ENCODE results near the gene CXCL3.

The CXCL3 gene

DNA sequence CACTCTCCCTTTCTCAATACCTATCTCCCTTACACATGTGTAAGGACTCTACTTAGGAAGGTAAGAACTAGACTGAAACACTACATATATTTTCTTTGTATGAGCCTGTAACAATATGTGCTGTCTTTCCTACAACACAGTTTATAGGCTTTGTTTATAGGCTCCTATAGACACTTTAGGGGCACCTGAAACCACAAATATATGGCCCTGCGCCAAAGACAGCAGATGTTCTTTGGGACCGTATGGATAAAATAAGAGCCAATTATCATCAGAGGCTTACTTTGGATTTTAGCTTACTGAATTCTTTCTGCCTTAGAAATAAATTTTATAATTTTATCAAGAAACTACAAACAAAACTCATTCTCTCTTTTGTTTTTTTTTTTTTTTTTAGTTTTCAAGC, 16.6 kb upstream of the CXCL3 start:
- no peak for DNase-seq

DNA sequence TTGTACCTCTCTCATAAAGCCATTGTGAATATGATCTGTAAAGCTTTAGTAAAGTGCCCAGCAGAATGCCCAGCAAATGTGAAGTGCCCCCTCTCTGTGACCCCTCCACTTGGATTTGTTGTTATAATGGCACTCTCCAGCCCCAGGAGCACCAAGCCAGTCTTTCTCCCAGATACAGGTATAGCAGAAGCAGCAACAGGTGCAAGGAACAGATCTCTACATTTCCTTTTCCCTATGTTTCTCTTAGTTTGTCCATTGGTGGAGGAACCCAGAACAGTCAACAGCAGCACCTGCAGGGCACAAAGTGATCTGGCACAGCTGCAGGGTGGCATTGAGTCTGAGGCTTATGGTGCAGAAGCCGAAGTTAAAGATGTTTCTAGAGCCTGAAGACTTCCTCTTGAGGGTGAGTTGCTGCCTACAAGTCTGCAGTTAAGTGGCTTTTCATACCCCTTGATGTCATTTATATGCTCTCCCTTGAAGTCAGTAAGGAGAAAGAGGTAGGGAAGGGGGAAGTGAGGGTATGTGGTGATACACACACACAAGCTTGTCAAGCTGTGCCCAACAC, 16.1 kb upstream of the CXCL3 start:
- DNase-seq = no peak

DNA sequence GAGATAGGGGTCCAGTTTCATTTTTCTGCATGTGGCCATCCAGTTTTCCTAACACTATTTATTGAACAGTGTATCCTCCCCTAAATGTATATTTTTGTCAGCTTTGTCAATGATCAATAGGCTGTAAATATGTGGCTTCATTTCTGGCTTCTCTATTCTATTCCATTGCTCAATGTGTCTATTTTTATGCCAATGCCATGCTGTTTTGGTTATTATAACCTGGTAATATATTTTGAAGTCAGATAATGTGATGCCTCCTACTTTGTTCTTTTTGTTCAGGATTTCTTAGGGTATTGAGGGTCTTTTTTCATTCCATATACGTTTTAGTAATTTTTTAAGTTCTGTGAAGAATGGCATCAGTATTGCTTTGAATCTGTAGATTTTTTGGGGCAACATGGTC, 8.7 kb upstream of the CXCL3 start:
- no peak for DNase-seq

DNA sequence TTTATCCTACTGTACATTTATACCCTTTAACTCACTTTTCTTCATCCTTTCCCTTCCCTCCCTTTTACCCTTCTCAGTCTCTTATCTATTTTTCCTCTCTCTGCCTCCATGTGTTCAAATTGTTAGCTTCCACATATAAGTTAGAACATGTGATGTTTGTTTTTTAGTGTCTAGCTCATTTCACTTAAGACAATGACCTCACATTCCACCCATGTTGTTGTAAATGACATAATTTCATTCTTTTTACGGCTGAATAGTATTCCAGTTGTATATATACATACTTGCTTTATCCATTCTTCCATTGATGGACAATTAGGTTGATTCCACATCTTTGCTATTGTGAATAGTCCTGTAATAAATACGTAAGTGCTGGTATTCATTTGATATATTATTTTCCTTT, 7.3 kb upstream of the CXCL3 start:
- DNase-seq = no peak

DNA sequence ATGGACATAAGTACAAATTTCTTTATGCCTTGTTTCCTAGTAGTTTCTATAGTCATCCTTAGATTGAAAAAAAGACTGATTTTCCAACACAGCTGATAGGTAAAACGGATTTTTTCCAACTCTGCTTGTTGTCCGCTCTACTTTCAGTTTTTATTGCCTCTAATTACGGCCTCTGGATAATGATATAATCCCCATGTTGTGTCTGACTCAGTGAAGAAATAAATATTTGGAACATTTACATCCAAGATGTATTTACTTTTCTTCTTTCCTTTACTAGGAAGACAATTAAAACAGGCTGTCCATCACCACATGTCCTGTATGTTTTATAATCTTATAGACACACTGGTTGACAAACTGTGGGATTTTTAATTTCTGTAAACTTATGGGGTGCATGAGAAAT, 6.8 kb upstream of the CXCL3 start:
- DNase-seq = no peak

DNA sequence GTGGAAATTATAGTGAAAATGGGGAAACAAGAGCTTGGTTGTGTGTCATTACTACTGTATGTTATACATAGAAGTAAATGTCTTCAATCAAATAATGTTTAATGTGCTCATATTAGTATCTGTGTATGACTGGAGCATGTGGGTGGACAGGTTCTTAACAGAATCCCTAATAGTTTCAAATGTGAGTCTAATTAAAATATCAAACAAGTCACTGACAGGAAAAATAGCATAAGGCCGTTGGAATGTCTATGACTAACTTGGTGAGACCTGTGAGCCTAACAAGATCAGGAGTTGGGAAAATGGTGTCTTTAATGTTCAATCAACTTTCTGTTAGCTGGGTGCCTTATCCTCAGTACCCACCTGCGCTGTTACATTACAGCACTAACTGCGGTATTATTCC, 6.2 kb upstream of the CXCL3 start:
- DNase-seq = no peak

DNA sequence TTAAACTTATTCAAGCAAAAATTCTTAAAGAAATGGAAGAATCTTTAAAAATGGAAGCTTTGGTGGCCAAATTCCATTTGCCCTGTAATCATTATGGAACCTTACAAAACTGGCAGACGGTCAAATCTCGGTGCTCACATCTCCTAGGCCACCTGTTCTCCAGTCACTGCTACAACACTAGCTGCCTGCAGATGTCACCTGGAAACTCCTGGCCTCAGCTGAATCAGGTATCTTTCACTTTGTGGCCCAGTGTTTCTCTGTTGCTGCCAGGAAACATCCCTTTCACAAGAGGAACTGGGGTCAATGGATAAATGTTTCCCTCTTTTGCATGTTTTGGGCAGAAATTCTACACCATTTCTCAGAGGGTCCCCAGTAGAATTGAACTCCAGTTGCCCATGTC, 4.2 kb upstream of the CXCL3 start:
- DNase-seq = no peak

DNA sequence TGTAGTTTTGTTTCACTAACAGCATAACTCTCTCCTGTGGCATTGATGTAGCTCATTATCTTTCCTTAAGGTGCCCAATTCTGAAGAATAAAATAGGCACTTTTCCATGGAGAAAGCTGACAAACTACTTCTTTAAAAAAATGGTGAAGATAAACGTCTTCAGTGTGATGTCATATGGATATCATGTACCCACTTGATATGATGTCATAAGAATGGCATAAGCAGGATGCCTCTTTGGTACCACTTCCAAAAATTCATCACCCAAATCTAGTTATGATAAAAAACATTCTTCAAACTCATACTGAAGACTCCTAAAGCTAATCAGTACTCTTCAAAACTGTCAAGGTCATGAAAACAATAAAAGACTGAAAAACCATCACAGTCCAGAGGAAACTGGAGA, 2.9 kb upstream of the CXCL3 start:
- no peak for DNase-seq

DNA sequence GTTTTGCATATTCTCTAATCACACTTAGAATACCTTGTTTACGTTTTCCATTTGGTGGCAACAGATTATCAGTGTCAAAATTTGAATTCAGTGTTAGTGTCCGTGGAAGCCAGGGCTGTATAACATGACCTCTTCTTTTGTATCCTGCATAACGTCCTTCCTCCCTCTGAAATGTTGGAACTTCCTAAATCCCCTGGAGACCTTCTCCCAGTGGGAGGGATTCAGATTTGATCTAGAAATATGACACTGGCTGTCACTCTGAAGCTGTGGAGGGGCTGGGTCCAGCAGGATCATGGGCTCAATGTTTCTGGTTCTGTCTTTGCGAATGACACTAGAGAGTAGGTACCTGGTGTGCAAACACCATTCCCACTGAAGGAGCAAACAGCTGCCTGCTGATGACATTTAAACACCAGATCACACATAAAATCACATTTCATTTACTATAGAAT, 850 bp upstream of the CXCL3 start:
- peak; percentile 18 for DNase-seq

DNA sequence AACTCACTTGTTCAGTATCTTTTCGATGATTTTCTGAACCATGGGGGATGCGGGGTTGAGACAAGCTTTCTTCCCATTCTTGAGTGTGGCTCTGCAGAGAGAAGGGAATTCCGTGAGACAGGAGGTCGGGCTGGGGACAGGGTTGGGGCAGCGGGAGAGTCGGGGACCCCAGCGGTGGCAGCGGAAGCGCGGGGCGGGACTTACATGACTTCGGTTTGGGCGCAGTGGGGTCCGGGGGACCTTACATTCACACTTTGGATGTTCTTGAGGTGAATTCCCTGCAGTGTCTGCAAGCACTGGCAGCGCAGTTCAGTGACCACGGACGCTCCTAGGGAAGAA, 434 bp downstream of the CXCL3 start:
- DNase-seq = no peak

DNA sequence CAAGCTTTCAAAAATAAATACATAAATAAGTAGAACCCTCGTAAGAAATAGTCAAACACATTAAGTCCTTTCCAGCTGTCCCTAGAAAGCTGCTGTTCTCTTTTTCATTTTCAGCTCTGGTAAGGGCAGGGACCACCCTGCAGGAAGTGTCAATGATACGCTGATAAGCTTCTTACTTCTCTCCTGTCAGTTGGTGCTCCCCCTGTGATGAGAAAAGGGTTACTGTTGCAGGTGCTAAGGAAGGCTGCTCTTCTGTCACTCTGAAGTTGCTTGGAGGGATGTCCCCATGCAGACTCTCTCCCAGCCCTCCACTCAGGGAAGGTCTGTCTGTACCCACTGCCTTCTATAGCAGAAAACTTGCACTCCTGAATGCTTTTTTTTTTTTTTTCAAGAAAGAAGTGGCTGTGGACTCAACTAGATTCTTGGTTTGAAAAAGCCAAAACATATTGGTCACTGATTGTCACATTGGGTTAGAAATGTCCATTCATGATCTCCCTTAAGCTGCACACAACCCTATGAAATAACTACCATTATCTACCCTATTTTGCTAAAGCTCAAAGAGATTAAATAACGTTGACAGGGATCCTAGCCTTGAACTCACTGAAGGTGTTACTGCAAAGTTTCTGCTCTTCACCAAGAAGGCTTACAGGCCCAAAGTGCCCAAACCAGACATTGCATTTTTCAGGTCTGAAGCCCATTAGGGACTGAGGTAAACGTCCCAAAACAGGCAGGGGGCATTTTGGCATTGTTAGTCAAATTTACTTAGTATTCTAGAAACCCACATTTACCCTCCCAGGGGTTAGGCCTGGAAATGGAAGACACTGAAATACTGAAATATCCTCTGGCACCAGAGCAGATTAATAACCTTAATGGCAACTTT, 1.2 kb downstream of the CXCL3 start:
- no peak for DNase-seq

DNA sequence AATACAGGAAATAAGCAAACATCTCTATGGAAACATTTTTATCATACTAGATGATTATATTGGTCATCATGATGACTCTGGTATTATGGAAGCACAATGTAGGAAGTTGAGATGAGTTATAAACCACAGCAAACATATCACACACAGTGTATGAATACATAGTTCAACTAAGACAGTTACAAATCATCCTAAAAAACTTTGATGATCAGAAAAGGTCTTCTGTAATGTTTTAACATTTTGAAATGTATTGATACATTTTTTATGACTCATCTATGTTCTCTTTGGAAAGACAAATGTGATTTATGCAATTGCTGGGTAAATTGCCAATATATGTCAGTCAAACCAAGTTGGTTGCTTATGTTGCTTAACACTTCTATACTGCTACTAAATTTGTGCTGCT, 4.8 kb downstream of the CXCL3 start:
- DNase-seq = no peak

DNA sequence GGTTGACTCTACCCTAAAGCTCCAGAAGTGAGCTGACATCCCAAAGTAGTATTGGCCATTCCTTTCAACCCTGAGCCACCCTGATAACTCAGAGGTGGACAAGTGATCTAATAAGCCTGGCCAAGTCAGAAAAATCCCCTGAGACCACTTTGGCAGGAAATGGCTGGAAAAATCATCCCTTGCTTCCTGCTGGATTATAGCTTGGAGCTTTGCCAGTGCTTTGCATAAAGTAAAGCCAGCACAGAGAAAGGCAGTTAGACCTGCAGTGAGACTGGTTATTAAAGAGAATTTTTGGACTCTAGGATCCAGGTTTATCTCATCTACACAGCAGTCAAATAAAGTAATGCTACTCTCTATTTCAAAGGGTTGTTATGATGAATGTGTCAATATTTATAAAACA, 6.4 kb downstream of the CXCL3 start:
- peak; percentile 3 for DNase-seq

DNA sequence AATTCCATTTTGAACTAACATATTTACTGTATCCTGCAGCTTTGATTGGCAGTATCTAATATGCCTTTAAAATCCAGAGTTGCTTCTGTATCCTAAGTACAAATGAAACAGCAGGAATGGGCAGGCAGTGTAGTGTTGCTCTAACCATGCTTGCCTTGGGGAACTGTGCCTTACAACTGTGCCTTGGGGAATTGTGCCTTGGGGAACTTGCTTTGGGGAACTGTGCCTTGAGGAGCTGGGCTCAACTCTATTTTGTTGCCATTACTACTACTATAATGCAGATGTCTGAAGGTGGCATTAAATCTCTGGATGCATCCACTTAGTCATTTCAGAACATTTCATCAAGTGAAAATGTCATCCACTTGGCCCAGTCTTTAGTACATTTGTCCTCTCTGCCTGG, 6.9 kb downstream of the CXCL3 start:
- DNase-seq = no peak

DNA sequence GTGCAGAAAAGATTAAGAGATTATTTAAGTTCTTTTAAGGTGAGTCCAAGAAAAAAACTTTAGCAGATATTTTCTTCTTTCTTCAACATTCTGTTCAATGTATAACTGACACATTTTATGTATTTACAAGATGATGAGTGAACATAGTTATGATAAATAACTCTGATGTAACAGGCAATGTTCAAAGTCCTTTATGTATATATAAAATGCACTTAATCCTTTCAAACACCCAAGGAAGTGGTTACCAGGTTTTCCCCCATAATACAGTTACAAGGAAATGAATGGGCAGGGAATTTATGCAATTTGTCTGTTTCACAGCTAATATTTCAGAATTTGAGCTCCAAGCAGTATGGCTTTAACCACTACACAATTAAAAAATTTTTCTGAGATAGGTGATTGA, 8.2 kb downstream of the CXCL3 start:
- DNase-seq = no peak

DNA sequence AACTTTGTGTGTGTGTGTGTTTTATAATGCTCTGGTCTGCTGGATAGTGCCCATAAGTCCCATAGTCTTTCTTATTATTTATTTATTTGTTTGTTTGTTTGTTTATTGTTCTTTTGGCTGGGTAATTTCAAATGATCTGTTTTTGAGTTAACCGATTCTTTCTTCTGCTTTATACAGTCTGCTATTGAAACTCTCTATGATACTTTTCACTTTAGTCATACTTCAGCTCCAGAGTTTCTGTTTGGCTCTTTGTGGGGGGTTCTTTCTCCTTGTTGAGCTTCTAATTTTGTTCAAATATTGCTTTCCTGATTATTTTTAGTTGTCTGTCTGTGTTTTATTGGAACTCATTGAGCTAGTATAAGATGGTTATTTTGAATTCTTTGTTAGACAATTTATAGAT, 10.0 kb downstream of the CXCL3 start:
- no peak for DNase-seq

DNA sequence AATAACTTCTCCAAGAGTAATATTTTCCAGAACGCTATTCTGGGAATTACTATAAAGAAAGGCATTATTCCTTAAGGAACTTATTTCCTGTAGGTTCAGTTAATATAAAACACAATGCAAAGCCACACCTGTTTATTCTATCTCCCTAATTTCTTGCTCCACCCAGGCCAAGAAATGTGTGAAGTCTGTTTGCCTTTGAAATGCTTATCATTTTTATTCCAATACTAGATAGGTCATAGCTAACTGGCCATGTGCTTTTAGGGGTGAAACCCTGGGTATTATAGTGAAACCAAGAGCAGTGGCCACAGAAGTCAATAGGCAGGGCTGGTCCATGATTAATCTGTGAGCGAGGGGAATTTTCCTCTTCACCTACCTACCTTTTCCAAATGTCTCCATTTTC, 14.8 kb downstream of the CXCL3 start:
- DNase-seq = no peak

DNA sequence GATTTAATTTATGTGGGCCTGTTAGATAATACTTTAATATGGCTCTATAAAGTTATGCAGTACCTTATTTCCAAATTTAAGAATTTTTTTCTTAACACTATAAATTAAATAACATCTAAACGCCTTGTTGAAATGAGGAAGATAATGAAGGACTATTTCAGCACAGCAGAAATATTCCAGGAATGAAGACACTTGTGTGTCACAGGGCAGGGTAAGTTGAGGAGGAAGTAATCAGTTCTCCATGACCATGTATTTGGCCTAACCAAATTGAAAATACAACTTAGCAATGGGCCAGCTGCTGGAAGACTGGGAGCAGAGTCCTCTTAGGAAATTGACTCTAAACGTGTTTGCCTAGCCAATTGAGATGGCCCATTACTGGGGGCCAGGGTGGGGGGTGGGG, 16.9 kb downstream of the CXCL3 start:
- DNase-seq = no peak

DNA sequence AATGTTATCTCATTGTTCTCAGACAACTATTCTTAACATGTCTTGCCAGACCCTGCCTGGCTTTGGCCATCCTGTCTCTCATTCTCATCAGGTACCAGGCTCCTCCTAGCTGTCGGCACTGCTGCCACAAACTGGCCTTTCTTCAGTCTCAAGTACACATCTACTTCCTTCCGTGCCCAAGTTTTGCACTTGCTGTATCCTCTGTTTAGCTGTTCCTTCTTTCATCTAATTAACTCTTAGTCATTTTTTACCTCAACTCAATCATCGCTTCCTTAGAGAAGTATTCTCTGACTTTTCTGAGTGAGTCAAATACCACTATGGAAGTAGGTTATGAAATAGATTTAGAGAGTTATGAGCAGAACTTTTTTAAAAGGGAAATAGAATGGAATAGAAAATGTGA, 19.7 kb downstream of the CXCL3 start:
- no peak for DNase-seq

DNA sequence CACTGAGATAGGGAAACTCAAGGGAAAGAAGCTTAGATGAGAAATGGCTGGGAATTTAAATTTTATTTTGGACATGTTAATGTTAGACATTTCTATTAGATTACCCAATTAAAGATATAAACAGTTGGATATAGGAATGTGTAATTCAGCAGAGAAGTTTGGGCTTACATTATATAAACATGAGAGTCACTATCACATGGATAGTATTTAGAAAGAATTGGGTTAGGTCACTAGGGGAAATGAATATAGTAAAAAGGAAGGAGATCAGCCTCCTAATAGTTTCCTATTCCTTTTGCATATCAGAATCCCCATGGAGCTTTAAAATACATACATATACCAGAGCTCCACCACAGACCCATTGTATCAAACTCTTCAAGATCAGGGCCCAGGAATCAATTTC, 20.4 kb downstream of the CXCL3 start:
- DNase-seq = no peak

DNA sequence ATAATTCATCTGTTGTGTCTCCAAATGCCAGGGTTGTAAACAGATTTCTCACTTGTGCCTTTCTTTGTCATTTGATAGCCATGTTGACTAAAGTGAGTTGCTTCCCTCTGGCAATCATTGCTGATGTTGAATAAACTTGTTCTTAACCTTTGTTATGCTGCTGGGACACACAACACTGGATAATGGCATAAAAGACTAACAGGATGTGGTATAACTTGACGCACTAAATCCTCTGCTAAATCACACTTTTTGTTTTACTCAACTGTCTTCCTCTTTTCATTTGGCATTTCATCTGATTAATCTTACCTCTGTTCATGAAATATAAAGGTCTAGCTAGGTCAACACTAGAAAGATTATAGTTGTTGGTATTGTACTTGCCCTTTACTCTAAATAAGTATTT, 22.4 kb downstream of the CXCL3 start:
- no peak for DNase-seq

DNA sequence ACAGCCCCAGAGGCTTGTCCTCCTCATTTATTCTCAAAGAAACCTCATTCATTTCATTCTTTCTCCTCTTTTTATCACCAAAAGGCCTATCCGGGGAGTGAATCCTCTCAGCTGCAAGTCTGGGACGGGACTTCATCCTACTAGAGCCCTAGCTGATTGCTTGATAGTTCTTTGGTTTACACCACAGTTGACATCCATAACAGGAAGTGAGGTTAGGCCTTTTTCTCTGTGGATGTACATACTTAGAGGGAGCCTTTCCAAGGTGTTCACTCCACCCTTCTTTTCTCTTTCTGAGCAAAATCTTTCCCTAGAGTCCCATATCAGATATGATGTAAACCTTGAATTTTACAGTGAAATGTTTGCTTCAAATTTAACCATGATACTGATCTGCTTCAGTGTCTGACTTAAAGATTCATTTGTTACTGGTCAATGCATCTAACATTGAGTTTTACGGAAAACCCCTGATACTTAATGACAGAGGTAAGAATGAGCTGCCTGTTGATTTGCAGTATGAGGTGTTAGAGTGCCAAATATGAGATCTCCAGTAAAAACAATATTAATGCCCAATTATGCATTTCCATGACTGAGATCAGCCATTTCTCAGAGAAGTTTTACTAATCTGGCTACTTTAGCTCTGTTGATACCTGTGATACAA, 23.2 kb downstream of the CXCL3 start:
- no peak for DNase-seq

DNA sequence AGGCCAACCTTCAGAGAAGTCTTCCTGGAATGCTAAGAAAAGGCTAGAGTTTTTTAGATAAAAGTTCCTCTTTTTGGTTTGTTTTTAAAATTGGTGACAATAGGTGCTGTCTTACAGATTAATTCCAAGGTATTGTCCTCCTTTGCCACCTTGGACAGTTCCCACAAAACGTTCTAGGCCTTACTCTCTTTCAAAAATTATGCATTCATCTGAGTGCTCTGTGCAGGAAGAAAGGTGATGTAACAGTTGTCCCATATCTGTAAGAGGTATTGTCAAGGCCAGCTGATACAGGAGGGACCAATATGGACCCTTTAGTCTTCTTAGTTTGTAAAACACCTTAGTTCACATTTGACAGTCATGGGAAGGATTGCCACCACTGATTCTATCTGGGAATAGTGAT, 24.2 kb downstream of the CXCL3 start:
- no peak for DNase-seq

DNA sequence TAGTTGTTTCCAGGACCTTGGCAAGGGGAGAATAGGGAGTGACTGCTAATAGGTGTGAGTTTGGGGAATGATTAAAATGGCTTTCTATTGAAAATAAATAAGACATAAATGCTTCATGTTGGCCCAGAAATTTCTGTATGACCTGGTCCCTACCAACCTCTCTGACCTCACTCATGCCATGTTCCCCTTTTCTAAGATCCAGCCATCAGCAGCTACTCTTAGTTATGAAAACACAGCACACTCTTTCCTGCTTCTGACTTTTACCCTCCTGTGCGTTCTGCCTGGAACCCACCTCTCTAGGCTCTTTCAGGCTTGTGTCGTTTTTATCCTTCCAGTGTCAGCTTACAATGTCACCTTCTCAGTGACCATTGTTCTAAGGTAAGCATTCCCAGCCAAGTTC, 25.2 kb downstream of the CXCL3 start:
- no peak for DNase-seq

DNA sequence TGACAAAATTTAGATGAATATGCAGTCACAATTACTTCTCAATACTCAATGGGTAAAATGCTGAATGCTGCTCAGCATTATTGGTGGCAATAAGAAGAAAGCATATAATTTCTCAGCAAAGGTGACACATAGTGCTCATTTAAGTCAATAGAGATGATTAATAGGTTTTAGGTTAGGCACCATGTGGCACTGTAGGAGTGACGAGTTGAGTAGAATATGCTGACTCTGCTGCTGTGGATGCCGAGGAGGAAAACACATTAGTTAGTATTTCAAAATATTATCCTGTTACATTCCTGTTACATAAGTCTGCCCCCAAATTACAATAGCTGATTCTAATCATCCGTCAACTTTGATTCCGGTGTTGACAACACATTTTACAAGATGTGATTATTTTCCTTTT, 26.4 kb downstream of the CXCL3 start:
- DNase-seq = no peak

Data from NCI-H526 treated with DMSO at 0.1 percent for 48 hours (cell line).